Liver (tissue), 9 donors: ENCODE measurements around the gene DSCAM. TPM values are rescaled to one million over a fixed set of nuclear protein-coding genes. Genes with fewer than 3 reads are reported as not detected.

Source experiments
- DNase-seq: peaks from one replicate; pipeline ENCODE4 v3.0.0-alpha.2; 2017; ENCODE audit warnings: low spot score
- H3K27ac ChIP-seq, 2 donors: one replicate each; pipeline ENCODE4 v1.7.0; 2013; ENCODE audit warnings: inconsistent platforms in 2 of 2, low read length in 2 of 2, control low read depth in 1 of 2, low read depth in 1 of 2, mild to moderate bottlenecking in 1 of 2
- H3K27me3 ChIP-seq, 4 donors: one replicate each; pipeline versions ENCODE4 v1.6.1 to v1.7.0; 2013; ENCODE audit warnings: low read length in 3 of 4, inconsistent platforms in 1 of 4, mild to moderate bottlenecking in 1 of 4, moderate library complexity in 1 of 4; ENCODE audit not compliant: control insufficient read depth in 4 of 4, insufficient read depth in 4 of 4
- H3K36me3 ChIP-seq, 4 donors: one replicate each; pipeline versions ENCODE4 v1.6.1 to v1.7.0; 2013; ENCODE audit warnings: low read length in 3 of 4, mild to moderate bottlenecking in 3 of 4, low read depth in 1 of 4, moderate library complexity in 1 of 4; ENCODE audit not compliant: control insufficient read depth in 4 of 4, insufficient read depth in 3 of 4
- H3K4me1 ChIP-seq, 4 donors: one replicate each; pipeline versions ENCODE4 v1.6.1 to v1.7.0; 2013; ENCODE audit warnings: low read length in 3 of 4, mild to moderate bottlenecking in 3 of 4, moderate library complexity in 1 of 4; ENCODE audit not compliant: control insufficient read depth in 4 of 4, insufficient read depth in 4 of 4
- H3K4me3 ChIP-seq, 3 donors: one replicate each; pipeline versions ENCODE4 v1.6.1 to v1.7.0; 2013; ENCODE audit warnings: low read length in 3 of 3, control low read depth in 1 of 3, low read depth in 1 of 3, mild to moderate bottlenecking in 1 of 3
- H3K9ac ChIP-seq, 2 donors: one replicate each; pipeline ENCODE4 v1.7.0; 2013; ENCODE audit warnings: low read length in 2 of 2, mild to moderate bottlenecking in 2 of 2, moderate library complexity in 2 of 2, control low read depth in 1 of 2, low read depth in 1 of 2
- H3K9me3 ChIP-seq, 4 donors: one replicate each; pipeline versions ENCODE4 v1.6.1 to v1.7.0; 2013; ENCODE audit warnings: low read length in 3 of 4; ENCODE audit not compliant: control insufficient read depth in 4 of 4
- ATF3 ChIP-seq: IDR thresholded peaks from 2 replicates; pipeline ENCODE4 v1.6.1; 2016; ENCODE audit warnings: antibody characterized with exemption
- CTCF ChIP-seq: fragments of 150-350 bp; IDR thresholded peaks from 2 replicates; pipeline ENCODE4 v1.5.1; 2017; ENCODE audit warnings: improper control_type of control experiment, low read depth, low read length; ENCODE audit not compliant: missing input control
- FOXA1 ChIP-seq: IDR thresholded peaks from 2 replicates; pipeline ENCODE4 v1.6.1; 2016; ENCODE audit warnings: antibody characterized with exemption
- GABPA ChIP-seq, 2 donors: IDR thresholded peaks in 1 of 2; conservative IDR thresholded peaks in 1 of 2; 2 replicates each; pipeline ENCODE4 v1.6.1; 2016; ENCODE audit warnings: antibody characterized with exemption in 2 of 2, mild to moderate bottlenecking in 1 of 2, moderate library complexity in 1 of 2
- JUND ChIP-seq, 2 donors: IDR thresholded peaks; 2 replicates each; pipeline ENCODE4 v1.6.1; 2016; ENCODE audit warnings: antibody characterized with exemption in 2 of 2
- NR2F2 ChIP-seq: IDR thresholded peaks from 2 replicates; pipeline ENCODE4 v1.6.1; 2016; ENCODE audit warnings: antibody characterized with exemption
- RAD21 ChIP-seq, 2 donors: IDR thresholded peaks; 2 replicates each; pipeline ENCODE4 v1.6.1; 2016; ENCODE audit warnings: antibody characterized with exemption in 2 of 2, mild to moderate bottlenecking in 2 of 2
- RXRA ChIP-seq, 2 donors: IDR thresholded peaks; 2 replicates each; pipeline ENCODE4 v1.6.1; 2017 to 2018; ENCODE audit warnings: antibody characterized with exemption in 2 of 2, mild to moderate bottlenecking in 1 of 2
- TAF1 ChIP-seq: conservative IDR thresholded peaks from 2 replicates; pipeline ENCODE4 v1.6.1; 2016; ENCODE audit warnings: antibody characterized with exemption, mild to moderate bottlenecking
- WGBS: extraction: QIAGEN DNeasy Blood & Tissue Kit; methylation state at CpG from one replicate; pipeline ENCODE4 v1.1.7; 2013; 5-methylcytosine and 5-hydroxymethylcytosine counted together
- polyA plus RNA-seq, 2 donors: library from polyadenylated mRNA; stranded (reverse) in 1 of 2; unstranded in 1 of 2; fragments of 200-250 nt in 1 of 2; fragments of >200 nt in 1 of 2; fragmentation: Nextera tagmentation in 1 of 2; extraction: Ambion mirVana in 1 of 2; gene quantifications; one replicate each; pipeline versions ENCODE4 v1.2.1 to v1.2.3, GENCODE V29; 2013 to 2015
- total RNA-seq, 2 donors: library from RNA; depleted of rRNA; stranded (reverse); fragments of >200 nt; gene quantifications; one replicate each; pipeline ENCODE4 v1.2.3, GENCODE V29; 2014
- TF ChIP-seq, protein P1 (sequence below): IDR thresholded peaks from 2 replicates; pipeline ENCODE4 v1.6.1; 2016; ENCODE audit warnings: antibody characterized with exemption
- TF ChIP-seq, protein P2 (sequence below): IDR thresholded peaks from 2 replicates; pipeline ENCODE4 v1.6.1; 2016; ENCODE audit warnings: antibody characterized with exemption
- TF ChIP-seq, protein P3 (sequence below): IDR thresholded peaks from 2 replicates; pipeline ENCODE4 v1.6.1; 2016; ENCODE audit warnings: antibody characterized with exemption, mild to moderate bottlenecking
- donor health status: healthy.
- donor health status: healthy.
- donor health status: healthy.
- donor health status: healthy.
- donor health status: healthy.

The DSCAM gene
- total and polyA plus RNA-seq, 4 donors = 0.02 to 0.23 (median 0.10) TPM

DNA sequence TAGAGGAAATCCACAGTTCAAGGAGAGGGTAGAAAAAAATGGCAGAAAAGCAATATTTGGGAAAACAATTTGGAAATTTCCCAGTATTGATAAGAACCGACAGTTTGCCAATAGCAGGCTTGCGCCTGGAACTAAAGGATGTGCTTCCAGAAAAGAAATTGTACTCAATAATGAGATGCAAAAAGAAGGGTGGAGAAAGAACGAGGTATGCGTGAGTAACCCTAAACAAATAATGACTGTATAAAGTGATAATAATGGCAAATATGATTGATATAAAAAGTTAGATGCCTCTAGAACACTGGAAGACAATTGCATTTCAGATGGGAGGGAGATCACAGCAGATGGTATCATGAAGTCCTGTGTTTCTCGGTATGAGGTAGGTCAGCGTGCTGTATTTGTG, 458.9 kb downstream of the DSCAM start (continued):
- no peak for TF ChIP-seq ATF3
- TF ChIP-seq RXRA (IDR thresholded peaks at IDR 0.05) = no peak
- TF ChIP-seq, protein P1, sequence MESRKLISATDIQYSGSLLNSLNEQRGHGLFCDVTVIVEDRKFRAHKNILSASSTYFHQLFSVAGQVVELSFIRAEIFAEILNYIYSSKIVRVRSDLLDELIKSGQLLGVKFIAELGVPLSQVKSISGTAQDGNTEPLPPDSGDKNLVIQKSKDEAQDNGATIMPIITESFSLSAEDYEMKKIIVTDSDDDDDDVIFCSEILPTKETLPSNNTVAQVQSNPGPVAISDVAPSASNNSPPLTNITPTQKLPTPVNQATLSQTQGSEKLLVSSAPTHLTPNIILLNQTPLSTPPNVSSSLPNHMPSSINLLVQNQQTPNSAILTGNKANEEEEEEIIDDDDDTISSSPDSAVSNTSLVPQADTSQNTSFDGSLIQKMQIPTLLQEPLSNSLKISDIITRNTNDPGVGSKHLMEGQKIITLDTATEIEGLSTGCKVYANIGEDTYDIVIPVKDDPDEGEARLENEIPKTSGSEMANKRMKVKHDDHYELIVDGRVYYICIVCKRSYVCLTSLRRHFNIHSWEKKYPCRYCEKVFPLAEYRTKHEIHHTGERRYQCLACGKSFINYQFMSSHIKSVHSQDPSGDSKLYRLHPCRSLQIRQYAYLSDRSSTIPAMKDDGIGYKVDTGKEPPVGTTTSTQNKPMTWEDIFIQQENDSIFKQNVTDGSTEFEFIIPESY = no peak
- TF ChIP-seq, protein P2, sequence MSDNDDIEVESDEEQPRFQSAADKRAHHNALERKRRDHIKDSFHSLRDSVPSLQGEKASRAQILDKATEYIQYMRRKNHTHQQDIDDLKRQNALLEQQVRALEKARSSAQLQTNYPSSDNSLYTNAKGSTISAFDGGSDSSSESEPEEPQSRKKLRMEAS = no peak
- no peak for TF ChIP-seq FOXA1

DNA sequence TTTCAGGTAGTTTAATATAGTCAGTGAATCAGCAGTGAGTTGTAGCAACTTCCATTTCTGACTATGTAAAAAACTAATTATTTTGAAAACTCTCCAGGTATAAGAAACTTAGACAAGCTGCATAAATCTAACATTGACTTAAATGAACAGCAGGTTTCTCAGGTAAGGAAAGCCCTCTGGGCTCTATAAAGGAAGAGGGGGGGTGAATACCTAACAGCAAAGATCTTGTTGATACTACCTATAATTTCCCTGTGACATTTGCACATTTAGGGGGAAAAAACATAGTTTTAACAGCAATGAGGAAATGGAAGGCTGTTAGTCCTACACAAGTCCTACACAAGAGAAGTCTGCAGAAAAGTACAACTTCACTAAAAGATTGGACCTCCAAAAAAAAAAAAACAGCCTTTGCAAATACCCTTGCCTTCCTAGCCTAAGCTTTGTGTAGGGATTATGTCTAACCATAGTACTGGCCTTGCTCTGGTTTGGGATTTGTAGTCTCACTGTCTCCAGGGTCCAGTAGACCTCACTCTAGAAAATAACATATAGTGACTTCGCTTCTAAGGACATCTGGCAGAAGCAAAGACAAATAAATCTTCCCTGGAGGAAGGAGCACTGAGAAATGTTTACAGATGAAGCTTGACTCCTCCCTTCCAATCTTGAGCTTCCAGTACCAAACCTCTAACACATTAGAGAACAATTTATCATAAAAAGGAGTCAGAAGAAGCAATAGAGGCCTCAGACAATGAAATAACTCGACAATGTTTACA, 459.8 kb downstream of the DSCAM start:
- DNase-seq = no peak
- no peak overlapping the region for H3K27ac ChIP-seq
- WGBS = 56% methylated on average over 2 of the region's 2 CpGs
- no peak overlapping the region for H3K4me3 ChIP-seq
- TF ChIP-seq GABPA (IDR thresholded peaks at IDR 0.05 in 1 of 2, conservative IDR thresholded peaks at IDR 0.05 in 1 of 2) = no peak
- TF ChIP-seq, protein P3, sequence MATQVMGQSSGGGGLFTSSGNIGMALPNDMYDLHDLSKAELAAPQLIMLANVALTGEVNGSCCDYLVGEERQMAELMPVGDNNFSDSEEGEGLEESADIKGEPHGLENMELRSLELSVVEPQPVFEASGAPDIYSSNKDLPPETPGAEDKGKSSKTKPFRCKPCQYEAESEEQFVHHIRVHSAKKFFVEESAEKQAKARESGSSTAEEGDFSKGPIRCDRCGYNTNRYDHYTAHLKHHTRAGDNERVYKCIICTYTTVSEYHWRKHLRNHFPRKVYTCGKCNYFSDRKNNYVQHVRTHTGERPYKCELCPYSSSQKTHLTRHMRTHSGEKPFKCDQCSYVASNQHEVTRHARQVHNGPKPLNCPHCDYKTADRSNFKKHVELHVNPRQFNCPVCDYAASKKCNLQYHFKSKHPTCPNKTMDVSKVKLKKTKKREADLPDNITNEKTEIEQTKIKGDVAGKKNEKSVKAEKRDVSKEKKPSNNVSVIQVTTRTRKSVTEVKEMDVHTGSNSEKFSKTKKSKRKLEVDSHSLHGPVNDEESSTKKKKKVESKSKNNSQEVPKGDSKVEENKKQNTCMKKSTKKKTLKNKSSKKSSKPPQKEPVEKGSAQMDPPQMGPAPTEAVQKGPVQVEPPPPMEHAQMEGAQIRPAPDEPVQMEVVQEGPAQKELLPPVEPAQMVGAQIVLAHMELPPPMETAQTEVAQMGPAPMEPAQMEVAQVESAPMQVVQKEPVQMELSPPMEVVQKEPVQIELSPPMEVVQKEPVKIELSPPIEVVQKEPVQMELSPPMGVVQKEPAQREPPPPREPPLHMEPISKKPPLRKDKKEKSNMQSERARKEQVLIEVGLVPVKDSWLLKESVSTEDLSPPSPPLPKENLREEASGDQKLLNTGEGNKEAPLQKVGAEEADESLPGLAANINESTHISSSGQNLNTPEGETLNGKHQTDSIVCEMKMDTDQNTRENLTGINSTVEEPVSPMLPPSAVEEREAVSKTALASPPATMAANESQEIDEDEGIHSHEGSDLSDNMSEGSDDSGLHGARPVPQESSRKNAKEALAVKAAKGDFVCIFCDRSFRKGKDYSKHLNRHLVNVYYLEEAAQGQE = no peak
- TF ChIP-seq, protein P2 = no peak
- TF ChIP-seq TAF1 = no peak
- no peak for TF ChIP-seq RAD21 (IDR thresholded peaks at IDR 0.05)
- TF ChIP-seq JUND (IDR thresholded peaks at IDR 0.05) = no peak
- no peak for TF ChIP-seq NR2F2
- TF ChIP-seq CTCF = no peak
- H3K27me3 ChIP-seq = peaks cover 0 to 5% (median 0%) of the 10 kb centered on the region in 4 donors
- H3K9me3 ChIP-seq = no peaks in the 10 kb centered on the region
- no peaks in the 10 kb centered on the region for H3K36me3 ChIP-seq
- H3K9ac ChIP-seq = no peak overlapping the region
- H3K4me1 ChIP-seq = peaks cover 0 to 5% (median 0%) of the 10 kb centered on the region in 4 donors
